IMR-90 (cell line): Measurements from ENCODE around the gene SIM2. TPM values are rescaled to one million over a fixed set of nuclear protein-coding genes. Genes with fewer than 3 reads are reported as not detected.

ENCODE experiments used
- ATAC-seq: fragments of 200-7000 bp; cut with Tn5 transposase; 2 replicates; pipeline ENCODE4 v1.9.1; 2020; ENCODE audit warnings: low read depth, mild to moderate bottlenecking, moderate library complexity
- BruUV-seq: library from RNA; stranded (reverse); fragments of 400-500 nt; replicated peaks from 2 replicates; lab custom pipeline; 2021; lab: Mats Ljungman, UMichigan
- CTCF ChIA-PET: fragments of 300-600 bp; formaldehyde crosslinking; extraction: SDS; loops from one replicate; lab custom pipeline; 2021; ENCODE audit warnings: antibody characterized with exemption; lab: Yijun Ruan, JAX
- POLR2A ChIA-PET: fragments of 300-600 bp; sonication (Branson Sonifier 250); formaldehyde crosslinking; loops from one replicate; lab custom pipeline; 2022; ENCODE audit warnings: antibody characterized with exemption; ENCODE audit not compliant: unreplicated experiment; lab: Charles Lee
- DNase-seq: peaks from one replicate; pipeline ENCODE4 v3.0.0; 2013
- H2AFZ ChIP-seq: replicated peaks from 2 replicates; pipeline ENCODE3; 2013; ENCODE audit warnings: low read length, mild to moderate bottlenecking; ENCODE audit not compliant: poor library complexity
- H2AK5ac ChIP-seq: 2 replicates; pipeline ENCODE4 v1.6.1; 2013; ENCODE audit warnings: low read depth, low read length, inconsistent platforms
- H2AK9ac ChIP-seq: replicated peaks from 2 replicates; pipeline ENCODE3; 2013; ENCODE audit warnings: mild to moderate bottlenecking, low read depth, low read length, moderate library complexity; ENCODE audit not compliant: poor library complexity
- H2BK120ac ChIP-seq: 2 replicates; pipeline ENCODE4 v1.6.1; 2013; ENCODE audit warnings: low read depth, low read length, inconsistent platforms
- H2BK15ac ChIP-seq: 3 replicates; pipeline ENCODE4 v1.6.1; 2013; ENCODE audit warnings: low read depth, low read length, inconsistent platforms
- H2BK20ac ChIP-seq: 2 replicates; pipeline ENCODE4 v1.6.1; 2013; ENCODE audit warnings: low read depth, mild to moderate bottlenecking, inconsistent platforms, low read length, moderate library complexity
- H2BK5ac ChIP-seq: 2 replicates; pipeline ENCODE4 v1.6.1; 2013; ENCODE audit warnings: mild to moderate bottlenecking, low read depth, low read length, inconsistent platforms; ENCODE audit not compliant: poor library complexity, severe bottlenecking
- H3K14ac ChIP-seq: replicated peaks from 2 replicates; pipeline ENCODE4 v1.6.1; 2013; ENCODE audit warnings: low read depth, low read length, inconsistent platforms
- H3K18ac ChIP-seq: 2 replicates; pipeline ENCODE4 v1.6.1; 2013; ENCODE audit warnings: low read depth, low read length, control low read depth
- H3K23ac ChIP-seq: 2 replicates; pipeline ENCODE4 v1.6.1; 2013; ENCODE audit warnings: low read depth, low read length, inconsistent platforms
- H3K27ac ChIP-seq: 2 replicates; pipeline ENCODE4 v1.5.1; 2013; ENCODE audit warnings: mild to moderate bottlenecking, control low read depth, low read length; ENCODE audit not compliant: insufficient read depth
- H3K27me3 ChIP-seq: 2 replicates; pipeline ENCODE4 v1.6.1; 2013; ENCODE audit warnings: low read length; ENCODE audit not compliant: control insufficient read depth, insufficient read depth
- H3K36me3 ChIP-seq: 2 replicates; pipeline ENCODE4 v1.6.1; 2013; ENCODE audit warnings: low read length, mixed read lengths; ENCODE audit not compliant: control insufficient read depth, insufficient read depth
- H3K4ac ChIP-seq: 2 replicates; pipeline ENCODE4 v1.6.1; 2013; ENCODE audit warnings: low read depth, low read length, inconsistent platforms
- H3K4me1 ChIP-seq: 2 replicates; pipeline ENCODE4 v1.6.1; 2013; ENCODE audit warnings: low read length, mixed read lengths; ENCODE audit not compliant: control insufficient read depth, insufficient read depth
- H3K4me2 ChIP-seq: 2 replicates; pipeline ENCODE4 v1.6.1; 2013; ENCODE audit warnings: low read depth, mild to moderate bottlenecking, control low read depth, low read length, moderate library complexity
- H3K4me3 ChIP-seq: 2 replicates; pipeline ENCODE4 v1.5.1; 2013; ENCODE audit warnings: low read depth, mild to moderate bottlenecking, control low read depth, low read length, moderate library complexity; ENCODE audit not compliant: insufficient read depth
- H3K56ac ChIP-seq: 2 replicates; pipeline ENCODE4 v1.6.1; 2013; ENCODE audit warnings: low read length, inconsistent platforms; ENCODE audit not compliant: insufficient read depth; ENCODE audit errors: extremely low read depth
- H3K79me1 ChIP-seq, 2 experiments: 2 replicates each; pipeline ENCODE4 v1.6.1; 2013; ENCODE audit warnings: low read length in 2 of 2, inconsistent platforms in 1 of 2, low read depth in 1 of 2
- H3K9ac ChIP-seq: 2 replicates; pipeline ENCODE4 v1.6.1; 2013; ENCODE audit warnings: low read depth, low read length, control low read depth
- H3K9me1 ChIP-seq: 2 replicates; pipeline ENCODE4 v1.6.1; 2013; ENCODE audit warnings: low read length, inconsistent platforms; ENCODE audit not compliant: insufficient read depth
- H3K9me3 ChIP-seq: 2 replicates; pipeline ENCODE4 v1.6.1; 2013; ENCODE audit warnings: low read length; ENCODE audit not compliant: control insufficient read depth, insufficient read depth
- H4K20me1 ChIP-seq: 2 replicates; pipeline ENCODE4 v1.6.1; 2013; ENCODE audit warnings: low read length, inconsistent platforms; ENCODE audit not compliant: insufficient read depth
- H4K5ac ChIP-seq: 2 replicates; pipeline ENCODE4 v1.6.1; 2013; ENCODE audit warnings: mild to moderate bottlenecking, low read depth, low read length, control low read depth
- H4K8ac ChIP-seq, 2 experiments: 2 replicates each; pipeline ENCODE4 v1.6.1; 2013; ENCODE audit warnings: low read depth in 2 of 2, low read length in 2 of 2, control low read depth in 1 of 2, inconsistent platforms in 1 of 2
- H4K91ac ChIP-seq: 2 replicates; pipeline ENCODE4 v1.6.1; 2013; ENCODE audit warnings: low read depth, low read length, inconsistent platforms; ENCODE audit not compliant: insufficient read depth
- CEBPB ChIP-seq: IDR thresholded peaks from 2 replicates; pipeline ENCODE4 v1.6.1; 2012; ENCODE audit warnings: low read depth, low read length, improper control_type of control experiment
- CHD1 ChIP-seq: IDR thresholded peaks from 2 replicates; pipeline ENCODE4 v1.6.1; 2012; ENCODE audit warnings: low read depth, low read length, improper control_type of control experiment
- FOS ChIP-seq: fragments of 150-350 bp; IDR thresholded peaks from 2 replicates; pipeline ENCODE4 v1.6.1; 2016; ENCODE audit warnings: low read depth, low read length
- MXI1 ChIP-seq: IDR thresholded peaks from 2 replicates; pipeline ENCODE4 v1.6.1; 2012; ENCODE audit warnings: low read depth, mild to moderate bottlenecking, low read length, moderate library complexity, borderline replicate concordance
- POLR2A ChIP-seq: IDR thresholded peaks from 2 replicates; pipeline ENCODE4 v1.6.1; 2012; ENCODE audit warnings: mild to moderate bottlenecking, low read depth, low read length
- WGBS, 2 experiments: methylation state at CpG; one replicate each; pipeline versions ENCODE4 v1.1.5 to v1.1.7; 2013; ENCODE audit warnings: missing lambda C conversion rate in 2 of 2; ENCODE audit not compliant: insufficient read length in 1 of 2; ENCODE audit errors: extremely low coverage in 2 of 2; 5-methylcytosine and 5-hydroxymethylcytosine counted together
- dilution Hi-C: fragments of 300-500 bp; cut with HindIII; formaldehyde crosslinking; loops from one replicate; pipeline ENCODE4 v1.14.3; 2018; ENCODE audit warnings: low sequenced_read_pairs; ENCODE audit not compliant: unreplicated experiment
- in situ Hi-C: fragments of 300-500 bp; cut with MboI; formaldehyde crosslinking; loops from 3 replicates; pipeline ENCODE4 v1.14.3; 2019; ENCODE audit warnings: low sequenced_read_pairs, inconsistent platforms, mixed read lengths
- intact Hi-C: fragments of 100-400 bp; cut with micrococcal nuclease; formaldehyde crosslinking; loops from 2 replicates; pipeline ENCODE4 v1.10.0; 2022
- polyA plus RNA-seq, 3 experiments: library from polyadenylated mRNA; depleted of rRNA; stranded (reverse); fragments of >200 nt; gene quantifications; 2 replicates each; pipeline ENCODE4 v1.2.3, GENCODE V29; 2012; ENCODE audit warnings: low replicate concordance in 1 of 3
- total RNA-seq: library from RNA; depleted of rRNA; stranded (reverse); fragments of >200 nt; gene quantifications from 2 replicates; pipeline ENCODE4 v1.2.3, GENCODE V29; 2012
- TF ChIP-seq, protein P1 (sequence below): fragments of 150-350 bp; IDR thresholded peaks from 2 replicates; pipeline ENCODE4 v1.6.1; 2017; ENCODE audit warnings: mild to moderate bottlenecking, antibody characterized with exemption, low read length, low read depth

The SIM2 gene
- total and polyA plus RNA-seq, 2 of the 4 experiments (the other 2 are of a cell fraction) = 2.2 to 7.5 TPM

DNA sequence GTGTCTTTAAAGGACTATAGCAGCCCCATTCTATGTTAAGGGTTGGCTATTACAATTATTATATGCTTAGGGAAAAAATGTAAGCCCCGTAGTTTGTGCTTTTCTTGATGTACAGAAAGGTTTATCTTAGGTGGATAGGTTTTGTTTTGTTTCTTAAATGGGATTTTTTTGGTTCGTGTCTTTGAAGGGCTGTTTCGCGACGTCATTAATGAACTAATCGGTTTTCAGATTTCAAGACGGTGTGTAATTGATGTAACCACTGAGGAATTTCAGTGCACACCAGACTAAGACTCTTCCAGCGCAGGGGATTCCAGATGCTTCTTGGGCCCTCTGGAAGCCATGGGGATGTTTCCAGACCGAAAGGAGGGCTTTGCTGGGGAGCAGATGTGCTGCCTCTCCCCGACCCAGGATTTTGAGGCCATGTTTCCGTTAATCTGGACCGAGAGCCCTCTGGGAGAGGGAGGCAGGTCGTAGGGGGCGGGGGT, 4.8 kb upstream of the SIM2 start:
- ChIA-PET POLR2A (no interaction called here), CTCF (no interaction called here)
- Histone ChIP-seq H3K27ac (peak overlapping the region; percentile 27; the same call in 1 of the 2 replicates), H4K8ac (no peak overlapping the region), H4K91ac (no peak overlapping the region), H3K18ac (no peak overlapping the region), H3K4me2 (no peak overlapping the region), H3K4me3 (no peak overlapping the region), H2AK9ac (peak overlapping the region; percentile 42), H2BK15ac (no peak overlapping the region), H3K14ac (no peak overlapping the region), H3K23ac (peak overlapping the region; percentile 80), H3K4ac (peak overlapping the region; percentile 63; the same call in 1 of the 2 replicates), H2BK120ac (peak overlapping the region; percentile 64; the same call in 1 of the 2 replicates), H3K27me3 (peaks cover 96% of the 10 kb centered on the region), H4K20me1 (peaks cover 11% of the 10 kb centered on the region; the same call in 1 of the 2 replicates), H3K9ac (no peak overlapping the region), H3K36me3 (no peaks in the 10 kb centered on the region), H3K4me1 (no peaks in the 10 kb centered on the region), H2BK5ac (no peak overlapping the region), H2BK20ac (no peak overlapping the region; the same call in 1 of the 2 replicates), H4K5ac (no peak overlapping the region), H3K9me3 (peaks cover 18% of the 10 kb centered on the region), H3K56ac (no peak overlapping the region), H3K9me1 (peaks cover 2% of the 10 kb centered on the region; the same call in 1 of the 2 replicates), H2AK5ac (no peak overlapping the region), H3K79me1 (no peaks in the 10 kb centered on the region), H2AFZ (no peak overlapping the region)
- in situ Hi-C loops = no loop called here
- no TSS peak for BruUV-seq
- ATAC-seq = no peak
- dilution Hi-C loops = no loop called here
- peak; percentile 65 for DNase-seq
- no peak for TF ChIP-seq MXI1
- TF ChIP-seq, protein P1, sequence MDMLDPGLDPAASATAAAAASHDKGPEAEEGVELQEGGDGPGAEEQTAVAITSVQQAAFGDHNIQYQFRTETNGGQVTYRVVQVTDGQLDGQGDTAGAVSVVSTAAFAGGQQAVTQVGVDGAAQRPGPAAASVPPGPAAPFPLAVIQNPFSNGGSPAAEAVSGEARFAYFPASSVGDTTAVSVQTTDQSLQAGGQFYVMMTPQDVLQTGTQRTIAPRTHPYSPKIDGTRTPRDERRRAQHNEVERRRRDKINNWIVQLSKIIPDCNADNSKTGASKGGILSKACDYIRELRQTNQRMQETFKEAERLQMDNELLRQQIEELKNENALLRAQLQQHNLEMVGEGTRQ = no peak
- no peak for TF ChIP-seq FOS
- no peak for TF ChIP-seq CHD1
- no peak for TF ChIP-seq POLR2A
- no peak for TF ChIP-seq CEBPB
- 15% methylated on average over 4 of the region's 14 CpGs; no CpG with 5 or more reads in 1 of the 2 experiments for WGBS, 2 experiments
- intact Hi-C loops = no loop called here
